Calu3 (cell line): ENCODE data around the gene NLRC5. TPM values are rescaled to one million over a fixed set of nuclear protein-coding genes. Genes with fewer than 3 reads are reported as not detected.

Experiments used
- BruUV-seq: library from RNA; stranded (reverse); fragments of 400-500 nt; replicated peaks from 2 replicates; lab custom pipeline; 2021; lab: Mats Ljungman, UMichigan
- CTCF ChIA-PET: fragments of 300-600 bp; sonication (Branson Sonifier 250); formaldehyde crosslinking; loops from one replicate; lab custom pipeline; 2022; ENCODE audit warnings: antibody characterized with exemption; lab: Charles Lee
- DNase-seq: peaks from one replicate; pipeline ENCODE4 v3.0.0; 2022
- H3K27ac Mint-ChIP-seq: one replicate; pipeline ENCODE4 v1.8.0; 2022; ENCODE audit warnings: mixed read lengths; ENCODE audit not compliant: unreplicated experiment
- H3K27me3 Mint-ChIP-seq: one replicate; pipeline ENCODE4 v1.8.0; 2022; ENCODE audit warnings: mixed read lengths; ENCODE audit not compliant: unreplicated experiment
- H3K36me3 Mint-ChIP-seq: one replicate; pipeline ENCODE4 v1.8.0; 2022; ENCODE audit warnings: mild to moderate bottlenecking, moderate library complexity, mixed read lengths; ENCODE audit not compliant: insufficient read depth, unreplicated experiment
- H3K4me1 Mint-ChIP-seq: one replicate; pipeline ENCODE4 v1.8.0; 2022; ENCODE audit warnings: mild to moderate bottlenecking, low read depth, mixed read lengths; ENCODE audit not compliant: unreplicated experiment
- H3K4me3 Mint-ChIP-seq: one replicate; pipeline ENCODE4 v1.8.0; 2022; ENCODE audit warnings: mild to moderate bottlenecking, low read depth, moderate library complexity, mixed read lengths; ENCODE audit not compliant: unreplicated experiment
- H3K9me3 Mint-ChIP-seq: one replicate; pipeline ENCODE4 v1.8.0; 2022; ENCODE audit warnings: low read depth, mixed read lengths; ENCODE audit not compliant: unreplicated experiment
- CTCF ChIP-seq: fragments of 200-600 bp; IDR thresholded peaks from one replicate; pipeline ENCODE4 v1.8.0; 2022; ENCODE audit warnings: antibody characterized with exemption; ENCODE audit not compliant: unreplicated experiment
- intact Hi-C: fragments of 100-400 bp; cut with micrococcal nuclease; formaldehyde crosslinking; loops from one replicate; pipeline ENCODE4 v1.10.0; 2022; ENCODE audit not compliant: unreplicated experiment
- total RNA-seq: library from RNA; stranded (reverse); gene quantifications from 2 replicates; pipeline ENCODE4 v1.2.3, GENCODE V29; 2022

The NLRC5 gene
- total RNA-seq, 1 experiment from 2014 or later: 18.0 TPM

- H3K36me3 Mint-ChIP-seq: no peaks in the 10 kb centered on the region
- H3K9me3 Mint-ChIP-seq: no peaks in the 10 kb centered on the region
- no peak overlapping the region for H3K27ac Mint-ChIP-seq
- intact Hi-C loops: no loop called here
- no TSS peak for BruUV-seq
- CTCF ChIA-PET: interaction anchor here (0.6 to 1.1 kb wide), 4 partner anchors 10 to 572 kb away, joined by 3 to 5 read pairs (median 4); no protein-coding TSS in a partner anchor
- DNase-seq: no peak
- no peaks in the 10 kb centered on the region for H3K27me3 Mint-ChIP-seq
- H3K4me3 Mint-ChIP-seq: no peak overlapping the region
- TF ChIP-seq CTCF: no peak
- peaks cover 18% of the 10 kb centered on the region for H3K4me1 Mint-ChIP-seq
Observed at GRCh38 chr16:57102888-57103851, 113.8 kb downstream of the NLRC5 start.

DNA sequence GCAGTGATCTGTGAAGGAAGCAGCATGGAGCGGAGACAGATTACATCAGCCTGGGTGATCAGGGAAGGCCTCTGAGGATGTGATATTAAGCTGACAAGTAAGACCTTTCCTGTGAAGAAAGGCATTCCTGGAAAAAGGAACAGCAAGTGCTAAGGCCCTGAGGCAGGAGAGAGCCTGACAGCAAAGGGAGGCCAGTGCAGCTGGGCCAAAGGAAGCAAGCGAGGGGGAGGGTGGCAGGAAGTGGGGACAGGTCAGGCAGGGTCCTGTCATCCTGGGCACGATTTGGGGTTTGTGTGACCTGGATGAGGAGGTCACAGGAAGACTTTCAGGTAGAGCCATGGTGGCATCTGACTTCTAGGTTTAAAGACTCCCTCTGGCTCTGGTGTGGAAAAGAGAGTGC lies 115.3 kb downstream of the NLRC5 start:
- Mint-ChIP-seq H3K27ac (no peak overlapping the region), H3K9me3 (no peaks in the 10 kb centered on the region), H3K27me3 (no peaks in the 10 kb centered on the region), H3K4me3 (no peak overlapping the region), H3K36me3 (no peaks in the 10 kb centered on the region), H3K4me1 (peaks cover 17% of the 10 kb centered on the region)
- no peak for TF ChIP-seq CTCF
- CTCF ChIA-PET: no interaction called here
- DNase-seq: no peak
- BruUV-seq: no TSS peak
- intact Hi-C loops: no loop called here

- no peaks in the 10 kb centered on the region for H3K27me3 Mint-ChIP-seq
- BruUV-seq: no TSS peak
- no peak overlapping the region for H3K27ac Mint-ChIP-seq
Observed at GRCh38 chr16:57105184-57105583, 115.8 kb downstream of the NLRC5 start.

GRCh38 chr16:57106767-57107166 lies 117.4 kb downstream of the NLRC5 start:
- CTCF ChIA-PET: interaction anchor here (0.8 kb wide), 2 partner anchors 122 to 223 kb away, joined by 3 to 7 read pairs; no protein-coding TSS in a partner anchor
- Mint-ChIP-seq H3K4me3 (no peak overlapping the region), H3K27ac (no peak overlapping the region)

More at GRCh38 chr16:57105184-57105583, 115.8 kb downstream of the NLRC5 start:
- no peak for DNase-seq
- H3K4me3 Mint-ChIP-seq: no peak overlapping the region
- intact Hi-C loops: no loop called here
- no peak for TF ChIP-seq CTCF
- CTCF ChIA-PET: no interaction called here
- H3K4me1 Mint-ChIP-seq: peaks cover 12% of the 10 kb centered on the region
- no peaks in the 10 kb centered on the region for H3K36me3 Mint-ChIP-seq
- H3K9me3 Mint-ChIP-seq: no peaks in the 10 kb centered on the region

More at GRCh38 chr16:57106767-57107166, 117.4 kb downstream of the NLRC5 start:
- Mint-ChIP-seq H3K36me3 (no peaks in the 10 kb centered on the region), H3K27me3 (no peaks in the 10 kb centered on the region), H3K9me3 (no peaks in the 10 kb centered on the region), H3K4me1 (peaks cover 9% of the 10 kb centered on the region)
- no TSS peak for BruUV-seq
- no peak for TF ChIP-seq CTCF
- no peak for DNase-seq
- intact Hi-C loops: no loop called here
